Ovary (tissue), 9 donors: Measurements from ENCODE around the gene CDC42EP5. TPM values are rescaled to one million over a fixed set of nuclear protein-coding genes. Genes with fewer than 3 reads are reported as not detected.

Experiments used
- DNase-seq, 5 donors: peaks; one replicate each; pipeline ENCODE4 v3.0.0-alpha.2; 2019 to 2020
- H3K27ac ChIP-seq, 2 donors: fragments of 200-600 bp; one replicate each; pipeline versions ENCODE4 v1.5.1 to v1.8.0; 2019 to 2022
- H3K27me3 ChIP-seq: fragments of 200-600 bp; one replicate; pipeline ENCODE4 v1.8.0; 2022
- H3K36me3 ChIP-seq: fragments of 200-600 bp; sonication (generic); one replicate; pipeline ENCODE4 v1.5.1; 2019
- H3K4me1 ChIP-seq: one replicate; pipeline ENCODE4 v1.8.1; 2013; ENCODE audit warnings: mild to moderate bottlenecking, moderate library complexity; ENCODE audit not compliant: insufficient read depth
- H3K4me3 ChIP-seq: fragments of 200-600 bp; sonication (generic); one replicate; pipeline ENCODE4 v1.5.1; 2017
- H3K9me3 ChIP-seq, 2 donors: fragments of 200-600 bp in 1 of 2; sonication (generic) in 1 of 2; one replicate each; pipeline versions ENCODE4 v1.5.1 to v1.8.1; 2013 to 2019; ENCODE audit warnings: mild to moderate bottlenecking in 1 of 2, moderate library complexity in 1 of 2
- CTCF ChIP-seq, 3 donors: fragments of 450-650 bp in 2 of 3; fragments of 200-600 bp in 1 of 3; IDR thresholded peaks; one replicate each; pipeline versions ENCODE4 v1.5.1 to v1.8.0; 2016 to 2022; ENCODE audit warnings: antibody characterized with exemption in 3 of 3, mild to moderate bottlenecking in 1 of 3
- EP300 ChIP-seq: sonication (generic); formaldehyde crosslinking; IDR thresholded peaks from one replicate; pipeline ENCODE4 v1.6.1; 2017; ENCODE audit warnings: antibody characterized with exemption
- POLR2A ChIP-seq: fragments of 450-650 bp; IDR thresholded peaks from one replicate; pipeline ENCODE4 v1.6.1; 2017; ENCODE audit warnings: antibody characterized with exemption, mild to moderate bottlenecking, moderate library complexity
- WGBS, 3 donors: extraction: QIAGEN DNeasy Blood & Tissue Kit in 1 of 3; methylation state at CpG; one replicate each; pipeline versions ENCODE4 v1.1.5 to v1.1.7; 2013 to 2017; 5-methylcytosine and 5-hydroxymethylcytosine counted together
- intact Hi-C, 4 donors: fragments of 100-400 bp; cut with DNase I; formaldehyde crosslinking; loops; one replicate each; pipeline versions ENCODE4 v1.11.0 to v1.15.1; 2022 to 2023
- polyA plus RNA-seq, 2 donors: library from polyadenylated mRNA; stranded (reverse); fragments of 200-250 nt in 1 of 2; fragments of 350-450 nt in 1 of 2; fragmentation: Illumina TruSeq in 1 of 2; extraction: RNeasy Lipid Tissue Mini Kit (QIAGEN cat#74804) in 1 of 2; gene quantifications; one replicate each; pipeline ENCODE4 v1.2.3, GENCODE V29; 2013 to 2014
- total RNA-seq, 7 donors: library from RNA; depleted of rRNA in 2 of 7; stranded (reverse); fragments of >200 nt in 2 of 7; fragmentation: NEBNext Ultra II Directional in 3 of 7; extraction: Animal tissue kit (Norgen Biotek cat#: 25700) in 3 of 7; gene quantifications; one replicate each; pipeline versions ENCODE4 v1.1.0 to v1.2.4, GENCODE V29; 2016 to 2023
- donor health status: DM: no; HTN: no; CAD: no; lungs with moderate emphysema.
- donor health status: DM: no; HTN: no; CAD: no.
- donor health status: Bipolar disorder and iron deficiency.
- donor health status: DM: yes; HTN: yes; CAD: no.
- donor health status: DM: no; HTN: no; CAD: no.
- donor health status: DM: yes; HTN: yes; CAD: no.

CDC42EP5 gene
- total and polyA plus RNA-seq, 9 donors, result 0.55 to 31.0 (median 17.6) TPM

GRCh38 chr19:54418930-54419800, 53.9 kb downstream of the CDC42EP5 start:
- no peak for TF ChIP-seq CTCF (IDR thresholded peaks at IDR 0.05)
- no peak for TF ChIP-seq POLR2A
- no peak for TF ChIP-seq EP300
- H3K4me1 ChIP-seq, result peaks cover 3% of the 10 kb centered on the region
- H3K27ac ChIP-seq, result no peak overlapping the region
- 78 to 81% (median 80%) methylated on average over 26 of the region's 26 CpGs for WGBS, 3 donors
- no peaks in the 10 kb centered on the region for H3K27me3 ChIP-seq
- DNase-seq, result no peak
- H3K36me3 ChIP-seq, result no peaks in the 10 kb centered on the region
- intact Hi-C loops, result no loop called here
- H3K9me3 ChIP-seq, result no peaks in the 10 kb centered on the region
- H3K4me3 ChIP-seq, result no peak overlapping the region

GRCh38 chr19:54418030-54418929, 54.8 kb downstream of the CDC42EP5 start:
- 12 to 19% (median 15%) methylated on average over 25 of the region's 25 CpGs for WGBS, 3 donors
- Histone ChIP-seq H3K27ac (no peak overlapping the region), H3K4me1 (peaks cover 3% of the 10 kb centered on the region), H3K9me3 (no peaks in the 10 kb centered on the region), H3K27me3 (no peaks in the 10 kb centered on the region), H3K4me3 (no peak overlapping the region), H3K36me3 (no peaks in the 10 kb centered on the region)
- DNase-seq, result no peak
- intact Hi-C loops, result no loop called here
- TF ChIP-seq POLR2A (no peak), CTCF (IDR thresholded peaks at IDR 0.05) (no peak), EP300 (no peak)

- Histone ChIP-seq H3K9me3 (no peaks in the 10 kb centered on the region), H3K36me3 (no peaks in the 10 kb centered on the region), H3K27me3 (no peaks in the 10 kb centered on the region), H3K4me3 (no peak overlapping the region), H3K27ac (no peak overlapping the region), H3K4me1 (peaks cover 3% of the 10 kb centered on the region)
- WGBS, 3 donors, result 20 to 32% (median 25%) methylated on average over 34 to 44 of the region's 44 CpGs
- DNase-seq, result no peak
- TF ChIP-seq CTCF (IDR thresholded peaks at IDR 0.05) (no peak), POLR2A (no peak), EP300 (no peak)
- intact Hi-C loops, result no loop called here
These were observed 56.2 kb downstream of the CDC42EP5 start for GRCh38 chr19:54416695-54417491.
